LNCAP (cell line): ENCODE data around the gene CCDC82.

Experiments
- TF ChIP-seq, protein P1 (sequence below): fragments of 450-650 bp; IDR thresholded peaks from 2 replicates; pipeline ENCODE4 v1.5.1; 2017; ENCODE audit warnings: mild to moderate bottlenecking

The CCDC82 gene

DNA sequence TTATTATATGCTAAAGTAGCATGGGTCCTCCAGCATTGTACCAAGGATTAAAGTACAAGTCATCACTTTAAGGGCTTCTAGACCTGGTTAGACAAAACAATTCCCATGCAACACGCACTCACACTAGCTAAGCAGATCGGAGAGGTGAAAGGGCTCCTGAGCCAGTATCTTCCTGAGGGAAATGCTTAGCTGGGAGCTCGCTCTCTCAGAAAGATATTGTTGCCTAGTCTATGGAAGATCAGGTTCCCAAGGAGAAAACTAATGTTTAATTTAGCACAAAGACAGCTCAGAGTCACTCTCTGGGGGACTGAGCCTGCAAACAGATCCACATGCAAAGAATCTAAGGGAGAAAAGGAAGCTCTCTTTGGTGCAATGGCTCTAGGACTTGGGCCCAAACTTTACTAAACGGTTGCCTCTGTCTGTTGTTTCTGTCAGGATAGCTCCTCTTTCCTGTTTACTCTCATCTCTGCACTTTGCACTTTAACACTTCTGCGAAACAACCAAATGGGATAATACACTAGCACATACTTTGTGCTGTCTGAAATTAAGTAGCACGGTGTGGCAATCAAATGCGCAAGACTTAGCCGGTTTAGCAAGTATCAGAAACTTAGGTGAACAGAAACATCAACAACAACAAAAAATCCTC is 57.5 kb downstream of the CCDC82 start:
- TF ChIP-seq, protein P1, sequence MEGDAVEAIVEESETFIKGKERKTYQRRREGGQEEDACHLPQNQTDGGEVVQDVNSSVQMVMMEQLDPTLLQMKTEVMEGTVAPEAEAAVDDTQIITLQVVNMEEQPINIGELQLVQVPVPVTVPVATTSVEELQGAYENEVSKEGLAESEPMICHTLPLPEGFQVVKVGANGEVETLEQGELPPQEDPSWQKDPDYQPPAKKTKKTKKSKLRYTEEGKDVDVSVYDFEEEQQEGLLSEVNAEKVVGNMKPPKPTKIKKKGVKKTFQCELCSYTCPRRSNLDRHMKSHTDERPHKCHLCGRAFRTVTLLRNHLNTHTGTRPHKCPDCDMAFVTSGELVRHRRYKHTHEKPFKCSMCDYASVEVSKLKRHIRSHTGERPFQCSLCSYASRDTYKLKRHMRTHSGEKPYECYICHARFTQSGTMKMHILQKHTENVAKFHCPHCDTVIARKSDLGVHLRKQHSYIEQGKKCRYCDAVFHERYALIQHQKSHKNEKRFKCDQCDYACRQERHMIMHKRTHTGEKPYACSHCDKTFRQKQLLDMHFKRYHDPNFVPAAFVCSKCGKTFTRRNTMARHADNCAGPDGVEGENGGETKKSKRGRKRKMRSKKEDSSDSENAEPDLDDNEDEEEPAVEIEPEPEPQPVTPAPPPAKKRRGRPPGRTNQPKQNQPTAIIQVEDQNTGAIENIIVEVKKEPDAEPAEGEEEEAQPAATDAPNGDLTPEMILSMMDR = no peak

DNA sequence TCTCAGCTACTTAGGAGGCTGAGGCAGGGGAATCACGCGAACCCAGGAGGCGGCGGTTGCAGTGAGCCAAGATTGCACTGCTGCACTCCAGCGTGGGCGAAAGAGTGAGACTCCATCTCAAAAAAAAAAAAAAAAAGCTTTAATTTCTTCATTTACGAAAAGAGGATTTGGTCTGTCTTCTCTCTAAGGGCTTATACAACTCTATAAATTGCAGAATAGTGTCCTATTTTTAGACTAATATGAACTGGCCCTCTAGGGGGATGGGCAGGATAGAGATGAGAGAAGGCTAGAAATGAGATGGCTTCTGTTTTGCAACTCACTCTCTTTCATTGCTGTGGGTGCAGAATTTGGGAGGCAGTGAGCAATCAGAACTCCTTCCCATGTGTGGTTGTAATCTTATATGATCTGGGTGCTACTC is 58.0 kb downstream of the CCDC82 start:
- TF ChIP-seq, protein P1 = no peak

DNA sequence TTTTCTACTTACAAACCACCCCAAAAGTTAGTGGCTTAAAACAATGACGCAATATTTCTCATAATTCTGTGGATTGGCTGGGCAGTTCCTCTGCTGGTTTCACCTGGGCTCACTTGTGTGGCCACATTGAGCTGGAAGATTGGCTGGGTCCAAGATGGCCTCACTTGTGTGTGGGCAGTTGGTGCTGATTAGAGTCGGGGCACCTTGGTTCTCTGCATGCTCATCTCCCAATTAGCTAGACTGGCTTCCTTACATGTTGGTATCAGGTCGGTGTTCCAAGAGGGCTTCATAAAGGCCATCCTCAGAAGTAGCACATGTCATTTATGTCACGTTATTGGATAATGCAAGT is 59.2 kb downstream of the CCDC82 start:
- TF ChIP-seq, protein P1 = no peak

DNA sequence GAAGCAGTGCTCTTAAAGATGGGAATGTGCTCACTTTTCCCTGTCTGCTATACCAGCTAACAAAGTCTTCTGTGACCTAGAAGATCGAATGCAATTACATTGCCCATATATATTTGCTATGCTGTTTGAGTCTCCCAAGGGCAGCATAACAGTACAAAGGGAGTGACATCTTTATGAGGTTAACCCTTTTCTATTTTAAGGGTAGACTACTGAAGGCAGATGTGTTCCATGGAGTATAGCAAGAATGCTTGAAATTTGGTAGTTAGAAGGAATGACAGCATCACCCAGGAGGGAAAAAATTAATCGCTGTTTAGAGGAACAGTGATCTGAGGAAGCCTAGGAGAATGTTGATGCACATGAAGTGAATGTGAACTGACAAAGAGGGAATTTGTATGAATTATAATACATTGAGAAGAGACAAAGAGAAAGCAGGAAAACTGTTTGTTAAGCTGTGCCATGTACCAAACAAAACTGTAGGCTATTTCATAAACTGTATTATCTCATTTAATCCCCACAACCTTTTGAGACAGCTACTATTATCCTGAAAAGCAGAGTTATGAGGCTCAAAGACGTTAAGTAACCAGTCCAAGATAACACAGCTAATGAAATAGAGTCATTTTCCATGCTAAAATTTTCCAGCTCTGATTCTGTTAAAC is 59.7 kb downstream of the CCDC82 start:
- TF ChIP-seq, protein P1 = no peak

DNA sequence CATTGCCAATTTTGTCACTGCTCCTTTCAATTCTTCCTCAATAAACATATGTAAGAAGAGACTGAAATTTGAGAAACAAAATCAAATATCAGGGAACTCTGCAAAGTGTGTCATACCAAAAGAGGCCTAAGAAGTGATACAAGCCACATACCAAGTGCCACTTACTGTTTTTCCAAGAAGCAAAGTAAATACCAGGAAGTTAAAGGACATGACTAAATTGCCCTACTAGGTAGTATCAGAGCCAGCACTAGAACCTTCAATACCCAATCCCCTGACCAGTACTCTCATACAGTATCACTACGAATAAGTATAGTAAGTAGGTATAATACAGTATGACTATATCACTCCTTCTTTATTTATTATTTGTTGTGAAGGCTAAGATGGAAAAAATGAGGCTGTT is 60.3 kb downstream of the CCDC82 start:
- TF ChIP-seq, protein P1 = no peak

DNA sequence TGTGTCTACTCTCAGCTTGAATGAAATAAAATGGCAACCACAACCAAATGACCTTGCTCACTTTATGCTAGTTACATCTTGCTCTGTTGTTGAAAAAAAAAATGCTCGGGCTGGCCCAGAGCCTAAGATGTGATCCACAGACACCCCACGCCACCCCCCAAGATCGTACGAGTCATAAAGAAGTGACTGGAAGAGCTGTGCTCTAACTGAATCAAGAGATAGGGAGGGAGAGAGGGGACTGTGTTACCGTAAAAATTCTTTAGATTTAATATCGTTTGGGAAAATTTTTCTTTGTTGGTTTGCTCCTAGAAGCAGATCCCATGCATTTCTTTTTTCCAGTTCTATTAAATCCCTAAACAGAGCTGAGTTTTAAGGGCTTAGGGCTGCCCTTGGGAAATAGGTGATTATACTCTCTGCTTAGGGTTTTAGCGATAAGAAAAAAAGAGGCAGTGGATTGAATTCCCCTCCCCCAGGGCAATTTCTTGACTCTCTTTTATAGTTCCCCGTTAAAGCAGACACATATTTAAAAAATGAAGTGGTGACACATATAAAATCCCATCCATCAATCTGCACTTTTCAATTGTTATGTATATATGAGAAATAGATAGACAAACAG is 61.2 kb downstream of the CCDC82 start:
- TF ChIP-seq, protein P1 = no peak

DNA sequence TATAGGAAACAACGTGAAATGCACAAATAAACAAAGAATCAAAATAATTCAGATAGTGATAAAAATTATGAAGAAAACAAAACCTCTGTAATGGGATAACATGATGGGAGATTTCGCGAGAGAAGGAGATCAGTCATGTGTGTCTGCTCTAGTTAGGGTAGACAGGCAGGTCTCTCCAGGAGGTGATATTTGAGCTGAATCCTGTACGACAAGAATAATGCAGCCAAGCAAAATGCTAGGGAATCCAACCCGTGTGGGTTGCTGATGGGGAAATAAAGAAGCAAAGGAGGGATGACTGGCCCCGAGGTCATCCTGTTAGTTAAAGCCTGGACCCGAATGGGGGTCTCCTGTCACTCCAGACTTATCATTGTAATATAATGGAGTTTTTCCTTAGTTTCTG is 62.8 kb downstream of the CCDC82 start:
- TF ChIP-seq, protein P1 = no peak
